Measurements from ENCODE around the gene ITGA8.
"Not testable (repeated sequence)": the region's sequence is repeated elsewhere in the genome, so short reads cannot be mapped to it uniquely, and the experiment has no call there.

Gene ITGA8

GRCh38 chr10:15567952-15568351 is 151.8 kb downstream of the ITGA8 start:
- TF ChIP-seq CTCF (conservative IDR thresholded peaks at IDR 0.05; ENCODE audit: low read length), result no peak
- H3K4me3 ChIP-seq (ENCODE audit: low read length), result no peak overlapping the region
- DNase-seq (ENCODE audit: low read depth), result no peak

GRCh38 chr10:15563246-15563645 is 156.5 kb downstream of the ITGA8 start:
- no peak for TF ChIP-seq CTCF (conservative IDR thresholded peaks at IDR 0.05; ENCODE audit: low read length)
- H3K4me3 ChIP-seq (ENCODE audit: low read length), result no peak overlapping the region
- DNase-seq (ENCODE audit: low read depth), result no peak

- DNase-seq (ENCODE audit: low read depth), result no peak
- no peak overlapping the region for H3K4me3 ChIP-seq (ENCODE audit: low read length)
- no peak for TF ChIP-seq CTCF (conservative IDR thresholded peaks at IDR 0.05; ENCODE audit: low read length)
These were observed 157.1 kb downstream of the ITGA8 start for GRCh38 chr10:15562578-15562977.

GRCh38 chr10:15562116-15562515 is 157.6 kb downstream of the ITGA8 start:
- H3K4me3 ChIP-seq (ENCODE audit: low read length), result no peak overlapping the region
- TF ChIP-seq CTCF (conservative IDR thresholded peaks at IDR 0.05; ENCODE audit: low read length), result no peak
- no peak for DNase-seq (ENCODE audit: low read depth)

GRCh38 chr10:15558136-15558535 is 161.6 kb downstream of the ITGA8 start:
- H3K4me3 ChIP-seq (ENCODE audit: low read length), result no peak overlapping the region
- TF ChIP-seq CTCF (conservative IDR thresholded peaks at IDR 0.05; ENCODE audit: low read length), result no peak
- DNase-seq (ENCODE audit: low read depth), result peak; percentile 94

- H3K4me3 ChIP-seq (ENCODE audit: low read length); DNase-seq (ENCODE audit: low read depth): not testable (repeated sequence)
These were observed 162.6 kb downstream of the ITGA8 start for GRCh38 chr10:15557168-15557567.

GRCh38 chr10:15550950-15551349 is 168.8 kb downstream of the ITGA8 start:
- no peak for TF ChIP-seq CTCF (conservative IDR thresholded peaks at IDR 0.05; ENCODE audit: low read length)
- no peak for DNase-seq (ENCODE audit: low read depth)
- no peak overlapping the region for H3K4me3 ChIP-seq (ENCODE audit: low read length)

- no peak for TF ChIP-seq CTCF (conservative IDR thresholded peaks at IDR 0.05; ENCODE audit: low read length)
- no peak for DNase-seq (ENCODE audit: low read depth)
- no peak overlapping the region for H3K4me3 ChIP-seq (ENCODE audit: low read length)
These were observed 171.4 kb downstream of the ITGA8 start for GRCh38 chr10:15548331-15548730.
